HG02610 (cell line): ENCODE data around the gene ATP2B2.
"Not testable (repeated sequence)": the region's sequence is repeated elsewhere in the genome, so short reads cannot be mapped to it uniquely, and the experiment has no call there.

Source experiments
- ATAC-seq: cut with Tn5 transposase; IDR thresholded peaks from one replicate; pipeline ENCODE4 v1.9.1; 2021; ENCODE audit warnings: mild to moderate bottlenecking, moderate library complexity; ENCODE audit not compliant: unreplicated experiment

Gene ATP2B2

DNA sequence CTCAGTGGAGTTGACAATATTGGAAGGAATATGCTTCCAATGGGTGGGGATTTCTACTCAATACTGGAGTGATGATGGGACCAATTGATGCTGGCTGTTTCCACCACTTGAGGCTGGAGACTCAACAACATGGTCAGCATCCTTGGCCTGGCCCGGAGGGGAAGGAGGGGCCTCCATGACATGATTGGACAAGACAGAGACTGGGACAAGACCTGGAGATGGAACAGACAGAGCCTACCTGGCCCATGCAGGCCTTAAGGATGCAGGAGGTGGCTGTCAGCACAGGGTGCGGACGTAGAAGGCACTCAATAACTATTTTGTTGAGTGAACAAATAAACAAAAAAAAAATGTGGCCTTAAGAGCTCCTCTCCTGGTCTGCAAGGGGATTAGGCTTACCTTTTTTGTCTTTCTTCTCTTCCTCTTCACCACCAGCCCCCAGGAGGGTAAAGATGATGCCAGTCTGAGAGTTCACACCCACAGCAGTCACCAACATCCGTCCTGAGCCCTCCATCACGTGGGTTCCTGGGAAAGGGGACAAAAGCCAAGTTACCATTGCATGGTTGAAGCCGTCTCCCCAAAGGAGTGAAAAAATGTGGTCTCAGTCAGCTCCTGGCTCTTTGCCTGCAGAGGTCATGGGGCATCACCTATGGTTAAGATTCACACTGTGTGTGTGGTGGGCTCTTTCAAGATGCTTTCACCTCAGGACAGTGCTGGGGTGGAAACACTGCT lies 117.3 kb downstream of the ATP2B2 start:
- ATAC-seq: no peak

DNA sequence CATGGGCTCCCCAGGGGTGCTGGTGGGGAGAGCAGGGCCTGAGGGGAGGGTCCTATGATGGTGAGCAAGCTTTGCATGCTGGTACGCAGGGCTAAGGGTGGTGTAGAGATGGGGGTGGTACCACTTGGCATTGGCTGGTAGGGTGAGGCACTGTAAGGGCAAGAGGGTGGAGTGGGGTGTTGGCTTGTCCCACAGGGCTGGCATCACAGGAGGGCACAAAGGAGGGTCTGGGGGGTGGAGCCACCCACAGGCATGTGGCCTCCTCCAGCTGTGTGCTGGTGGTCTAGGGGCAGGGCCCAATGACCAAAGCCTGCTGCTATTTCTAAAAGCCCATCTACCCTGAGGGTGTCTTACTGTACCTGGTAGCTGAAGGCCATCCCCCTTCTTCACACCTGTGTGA lies 119.3 kb downstream of the ATP2B2 start:
- ATAC-seq: no peak

DNA sequence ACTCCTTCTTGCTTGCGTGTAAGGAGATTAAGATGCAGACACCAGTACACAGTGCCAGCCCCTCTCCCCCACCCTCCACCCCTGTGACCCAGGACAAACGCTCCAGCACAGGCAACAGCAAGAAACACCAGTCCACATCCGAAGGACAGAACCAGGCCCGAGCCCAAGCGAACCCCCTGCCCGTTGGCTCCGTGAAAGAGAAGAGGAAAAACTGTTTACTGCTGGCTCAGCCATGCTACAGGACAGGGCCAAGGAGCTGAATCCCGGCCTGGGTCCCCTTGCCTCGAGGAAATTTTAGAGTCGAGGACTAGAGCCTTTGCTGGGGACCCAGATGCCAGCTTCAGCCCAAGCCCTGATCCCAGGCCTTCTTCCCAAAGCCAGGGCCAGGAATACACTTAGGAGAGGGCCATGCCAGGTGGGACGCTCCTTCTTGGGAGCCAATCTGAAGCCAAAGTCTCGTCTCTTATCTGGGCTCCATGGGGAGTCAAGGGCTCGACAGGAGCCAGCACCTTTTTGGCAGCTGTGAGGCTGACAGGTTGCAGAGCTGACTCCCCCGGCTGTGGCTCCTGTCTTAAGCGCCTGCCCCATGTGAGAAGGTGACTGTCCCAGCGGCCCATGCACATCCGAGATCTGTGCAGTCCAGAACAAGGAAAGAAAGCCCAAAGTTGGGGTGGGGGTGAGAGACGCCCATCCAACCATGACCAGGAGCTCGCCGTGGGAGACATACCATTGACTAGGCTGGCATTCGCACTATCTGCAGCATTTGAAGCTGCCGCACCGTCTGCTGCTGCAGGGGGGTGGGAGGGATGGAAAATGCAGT lies 120.6 kb downstream of the ATP2B2 start:
- ATAC-seq: no peak

DNA sequence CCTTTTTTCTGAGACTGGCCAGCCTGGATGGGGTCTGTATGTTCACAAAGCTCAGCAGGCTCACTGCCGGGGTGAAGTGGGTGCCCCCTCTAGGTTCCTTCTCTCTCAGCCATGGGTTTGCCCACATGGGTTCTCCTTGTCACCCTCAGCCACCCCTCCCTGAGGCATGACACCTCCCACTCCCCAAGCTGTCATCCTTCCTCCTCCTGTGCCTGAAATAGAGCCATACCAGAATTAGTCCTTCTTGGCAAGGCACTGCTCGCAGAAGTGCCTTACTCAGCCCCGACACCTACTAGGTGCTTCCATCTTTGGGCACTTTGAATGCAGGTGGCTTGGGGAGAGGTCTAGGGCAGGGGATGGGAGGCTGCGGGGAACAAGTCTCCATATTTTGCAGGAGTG lies 121.5 kb downstream of the ATP2B2 start:
- no peak for ATAC-seq

DNA sequence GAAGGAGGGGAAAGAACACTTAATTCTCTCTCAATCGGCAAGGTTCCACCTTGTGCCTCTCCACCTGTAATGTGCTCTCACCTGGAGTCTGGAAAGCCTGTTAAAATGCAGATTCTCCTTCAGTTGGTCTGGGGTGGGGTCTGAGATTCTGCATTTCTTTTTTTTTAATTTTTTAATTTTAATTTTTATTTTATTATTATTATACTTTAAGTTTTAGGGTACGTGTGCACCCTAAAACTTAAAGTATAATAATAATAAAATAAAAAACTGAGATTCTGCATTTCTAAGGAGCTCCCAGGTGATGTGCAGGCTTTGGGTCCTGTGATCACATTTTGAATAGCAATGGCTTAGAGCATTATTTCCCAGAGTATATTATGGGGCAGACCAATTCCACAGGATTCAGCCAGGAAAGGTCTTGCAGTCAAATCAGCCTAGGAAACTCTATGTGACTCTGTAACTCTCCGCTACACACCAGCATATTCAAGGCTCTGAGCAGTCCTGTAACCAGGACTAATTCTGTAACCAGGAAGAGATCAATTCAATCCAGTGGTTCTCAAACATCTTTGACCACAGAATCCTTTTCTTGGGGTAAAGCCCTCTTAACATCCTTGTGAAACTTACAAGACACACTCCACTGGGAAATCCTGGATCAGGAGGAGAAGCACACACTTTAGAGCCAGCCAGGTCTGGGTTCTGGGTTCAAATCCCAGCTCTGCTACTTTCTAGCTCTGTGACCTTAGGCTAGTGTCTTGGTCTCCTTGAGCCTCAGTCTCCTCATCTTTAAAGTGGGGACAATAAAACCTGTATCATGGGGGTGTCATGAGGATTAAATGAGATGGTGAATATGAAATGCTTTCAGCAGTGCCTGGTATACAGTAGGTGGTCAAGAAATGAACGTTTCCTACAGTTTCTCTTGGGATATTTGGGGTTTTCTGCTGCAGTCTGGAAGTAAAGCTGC lies 122.2 kb downstream of the ATP2B2 start:
- ATAC-seq: no peak

DNA sequence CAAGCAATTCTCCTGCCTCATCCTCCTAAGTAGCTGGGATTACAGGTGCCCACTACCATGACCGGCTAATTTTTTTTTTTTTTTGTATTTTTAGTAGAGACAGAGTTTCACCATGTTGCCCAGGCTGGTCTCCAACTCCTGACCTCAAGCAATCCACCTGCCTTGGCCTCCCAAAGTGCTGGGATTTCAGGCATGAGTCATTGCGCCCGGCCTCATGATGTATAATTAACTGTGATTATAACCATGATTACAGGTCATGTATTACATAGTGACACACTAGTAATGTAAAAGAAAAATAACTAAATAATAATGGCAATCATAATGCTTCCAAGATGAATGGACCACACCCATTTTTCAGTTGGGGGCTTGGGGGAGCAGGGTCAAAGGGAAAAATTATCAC lies 122.9 kb downstream of the ATP2B2 start:
- not testable (repeated sequence) for ATAC-seq

DNA sequence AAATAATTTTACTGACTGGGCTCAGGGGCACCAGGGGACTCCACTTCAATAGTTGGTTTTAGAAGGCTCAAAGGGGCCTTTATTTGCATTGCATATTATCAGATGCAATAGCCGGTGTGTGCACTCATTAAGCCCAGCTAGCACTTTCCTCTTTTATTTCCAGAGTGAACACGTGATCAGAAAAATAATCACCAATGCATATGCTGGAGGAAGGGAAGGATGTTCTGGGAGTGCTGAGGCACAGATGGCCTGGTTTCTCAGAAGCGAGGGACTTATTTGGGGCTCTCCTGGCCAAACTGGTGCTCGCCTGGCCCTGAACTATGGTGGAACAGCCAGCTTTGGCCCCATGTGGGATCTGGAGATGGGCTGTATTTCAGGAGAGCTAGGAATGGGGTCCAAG lies 124.0 kb downstream of the ATP2B2 start:
- no peak for ATAC-seq

DNA sequence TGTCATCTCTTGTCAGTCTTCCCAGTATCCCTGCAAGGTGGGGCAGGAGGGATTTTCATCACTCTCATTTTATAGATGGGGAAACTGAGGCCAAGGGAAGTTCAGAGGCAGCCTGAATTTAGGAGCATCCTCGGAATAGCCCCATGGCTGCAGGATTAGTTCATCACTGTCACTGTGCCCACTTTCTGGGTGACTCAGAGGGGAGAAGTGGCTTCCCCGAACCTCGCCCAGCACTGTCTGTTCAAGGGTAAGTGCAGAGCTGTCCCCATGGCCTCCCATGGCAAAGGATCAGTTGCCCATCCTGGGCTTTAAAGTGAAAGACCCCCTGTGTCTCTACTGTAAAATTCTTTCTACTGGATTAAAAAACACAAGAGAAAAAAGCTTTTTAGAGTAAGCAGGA lies 124.5 kb downstream of the ATP2B2 start:
- no peak for ATAC-seq

DNA sequence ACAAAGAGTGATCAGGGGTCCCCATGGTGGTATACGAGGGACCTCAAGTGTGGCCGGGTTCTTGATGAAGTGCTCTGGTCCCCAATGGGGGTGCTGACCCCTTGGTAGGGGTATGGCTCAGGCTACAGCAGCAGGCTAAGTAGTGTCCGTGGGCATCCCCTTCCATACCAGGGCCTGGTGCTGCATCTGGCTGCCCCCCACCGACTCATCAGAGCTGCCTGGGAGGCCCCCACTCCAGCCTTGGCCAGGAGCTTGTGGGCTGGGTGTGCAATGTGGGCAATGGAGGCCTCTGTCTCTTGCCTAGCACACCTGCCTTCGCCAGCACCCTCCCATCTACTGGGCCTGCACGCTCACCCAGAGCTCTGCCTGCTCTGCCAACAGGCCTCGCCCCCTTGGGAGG lies 125.4 kb downstream of the ATP2B2 start:
- ATAC-seq: no peak

DNA sequence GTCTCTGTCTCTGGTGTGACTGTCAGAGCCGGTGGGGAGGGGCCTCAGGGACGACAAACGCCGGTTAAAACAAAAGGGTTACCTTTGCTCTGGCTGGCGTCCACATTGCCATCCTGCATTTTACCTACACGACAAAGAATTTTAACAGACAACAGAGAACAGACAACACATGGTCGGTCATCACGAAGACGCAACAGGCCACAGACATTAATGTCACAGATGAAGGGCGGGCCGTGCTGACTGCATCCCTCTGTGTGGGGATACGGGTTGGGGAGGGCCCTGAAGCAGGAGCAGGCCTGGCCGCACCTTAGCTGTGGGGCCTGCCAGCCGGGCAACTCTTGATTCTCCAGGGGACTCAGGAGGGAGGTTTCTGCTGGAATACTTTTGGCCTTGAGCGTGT lies 126.2 kb downstream of the ATP2B2 start:
- ATAC-seq: no peak

DNA sequence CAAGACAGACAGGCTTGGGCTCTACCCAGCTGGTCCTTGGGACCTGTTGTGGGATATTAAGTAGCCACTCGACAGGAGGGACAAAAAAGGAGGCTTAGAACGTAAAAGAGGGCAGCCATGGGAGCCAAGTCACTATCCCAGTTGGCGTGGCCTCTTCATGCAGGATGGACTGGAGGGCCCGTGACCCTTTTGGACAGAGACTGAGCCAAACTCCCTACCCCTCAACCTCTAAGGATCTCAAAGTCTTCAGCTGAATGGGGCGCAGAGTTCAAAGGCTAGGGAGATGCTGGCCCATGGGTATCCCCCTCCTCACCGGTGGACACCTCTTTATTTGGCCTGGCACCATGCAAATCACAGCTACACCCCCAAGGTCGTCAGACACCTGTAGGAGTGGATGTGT lies 126.6 kb downstream of the ATP2B2 start:
- ATAC-seq: no peak

DNA sequence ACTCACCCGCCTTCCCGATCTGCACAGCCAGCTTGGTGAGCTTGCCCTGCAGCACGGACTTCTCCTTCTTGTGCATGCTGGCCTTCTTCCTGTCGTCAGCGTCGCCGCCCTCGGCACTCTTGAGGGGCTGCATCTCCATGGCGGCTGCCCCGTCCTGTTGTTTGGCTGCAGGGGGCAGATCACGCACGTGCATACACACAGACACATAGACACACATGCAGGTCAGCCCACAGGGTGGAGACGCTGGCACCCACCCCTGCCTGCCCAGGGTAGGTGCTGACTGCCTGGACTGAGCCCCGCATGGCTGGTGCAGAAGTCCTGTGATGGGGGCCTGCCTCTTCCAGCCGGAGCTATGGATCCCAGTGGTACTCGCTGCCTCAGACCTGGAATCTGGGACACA lies 127.1 kb downstream of the ATP2B2 start:
- no peak for ATAC-seq

DNA sequence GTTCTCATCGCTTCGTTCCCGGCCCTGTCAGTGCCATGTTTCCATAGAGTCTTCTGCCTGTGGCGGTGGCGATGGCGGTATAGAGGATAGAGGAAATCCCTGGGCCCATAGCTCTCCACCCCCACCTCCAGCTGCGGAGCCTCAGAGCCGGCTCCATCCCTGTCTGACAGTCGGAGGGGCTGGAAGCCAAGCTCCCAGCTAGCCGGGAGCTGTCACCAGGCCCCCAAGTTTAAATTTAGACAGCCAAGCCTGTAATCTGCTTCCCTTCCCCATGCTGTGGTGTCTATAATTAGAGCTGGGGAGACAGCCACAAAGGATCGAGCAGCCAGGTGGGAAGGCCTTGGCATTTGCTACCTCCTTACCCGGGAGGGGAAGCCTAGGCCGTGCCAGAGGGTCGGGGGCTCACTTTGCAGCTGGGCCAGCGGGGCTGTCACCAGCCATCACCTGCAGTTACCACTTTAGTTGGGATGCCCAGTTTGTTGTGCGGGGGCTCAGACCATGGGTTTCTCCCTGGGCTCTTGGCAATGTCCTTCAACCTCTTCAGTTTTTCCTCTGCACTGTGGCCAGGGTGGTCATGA lies 128.1 kb downstream of the ATP2B2 start:
- ATAC-seq: no peak

DNA sequence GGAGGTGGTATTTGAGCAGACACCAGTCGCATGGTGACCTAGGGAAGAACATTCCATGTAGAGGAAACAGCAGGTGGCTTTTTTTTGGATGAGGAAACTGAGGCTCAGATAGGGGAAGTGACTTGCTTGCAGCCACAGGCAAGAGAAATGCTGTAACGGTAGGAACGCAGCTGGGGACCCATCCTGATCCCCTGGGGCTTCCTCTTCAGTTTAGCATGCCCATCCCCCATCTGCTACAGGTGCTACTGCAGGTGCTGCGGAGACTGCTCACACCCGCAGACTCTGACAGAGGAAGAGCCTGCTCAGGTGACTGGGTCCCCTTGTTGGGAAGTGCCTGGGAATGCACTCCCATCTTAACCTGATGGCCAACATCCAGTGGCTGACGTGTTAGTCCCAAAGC lies 129.0 kb downstream of the ATP2B2 start:
- ATAC-seq: no peak

DNA sequence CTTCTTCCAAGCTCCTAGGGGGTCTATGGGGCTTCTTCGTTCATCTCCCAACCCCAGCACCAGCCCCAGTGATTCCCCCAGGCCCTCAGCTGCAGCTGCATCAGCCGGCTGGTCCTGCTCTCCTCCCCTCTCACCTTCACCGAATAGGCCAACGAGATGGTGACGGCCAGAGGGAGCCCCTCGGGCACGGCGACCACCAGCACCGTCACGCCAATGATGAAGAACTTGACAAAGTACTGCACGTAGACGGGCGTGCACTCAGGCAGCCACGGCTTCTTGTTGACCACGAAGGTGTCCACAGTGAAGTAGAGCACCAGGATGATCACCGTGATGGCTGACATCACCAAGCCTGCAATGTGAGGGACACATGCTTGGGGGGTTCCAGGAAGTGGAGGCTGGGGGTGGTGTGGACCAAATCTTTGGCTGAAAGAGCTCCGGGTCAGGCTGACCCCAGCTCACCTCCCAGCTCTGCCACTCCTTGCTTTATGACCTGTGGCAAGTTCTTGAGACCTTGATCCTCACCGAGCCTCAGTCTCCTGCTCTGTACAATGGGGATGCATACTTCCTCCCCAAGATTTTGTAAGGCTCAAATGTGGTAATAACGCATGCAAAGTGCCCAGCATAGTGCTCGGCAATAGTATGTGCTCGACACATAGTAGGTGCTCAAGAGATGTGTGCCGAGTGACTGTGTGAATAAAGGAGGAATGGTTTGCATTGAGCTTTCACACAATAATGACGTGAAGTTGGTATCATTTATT lies 129.9 kb downstream of the ATP2B2 start:
- ATAC-seq: no peak

DNA sequence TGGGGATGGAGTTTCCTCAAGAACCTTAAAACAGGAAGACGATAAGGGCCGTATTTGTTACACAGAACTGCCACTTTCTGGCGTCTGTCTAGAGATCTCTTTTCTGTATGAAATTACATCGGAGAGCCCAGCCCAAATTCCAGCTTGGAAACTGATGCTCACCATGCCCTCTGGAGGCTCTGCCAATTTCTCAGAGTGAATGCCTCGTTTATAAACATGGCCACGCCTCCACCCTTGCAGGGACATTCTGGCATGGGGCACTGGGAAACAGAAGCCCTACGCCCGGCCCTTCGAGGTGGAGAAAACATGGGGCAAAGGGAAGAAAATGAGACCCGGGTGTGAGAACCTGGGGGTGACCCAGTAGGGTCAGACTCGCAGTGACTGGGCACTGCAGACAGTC lies 131.1 kb downstream of the ATP2B2 start:
- ATAC-seq: no peak

DNA sequence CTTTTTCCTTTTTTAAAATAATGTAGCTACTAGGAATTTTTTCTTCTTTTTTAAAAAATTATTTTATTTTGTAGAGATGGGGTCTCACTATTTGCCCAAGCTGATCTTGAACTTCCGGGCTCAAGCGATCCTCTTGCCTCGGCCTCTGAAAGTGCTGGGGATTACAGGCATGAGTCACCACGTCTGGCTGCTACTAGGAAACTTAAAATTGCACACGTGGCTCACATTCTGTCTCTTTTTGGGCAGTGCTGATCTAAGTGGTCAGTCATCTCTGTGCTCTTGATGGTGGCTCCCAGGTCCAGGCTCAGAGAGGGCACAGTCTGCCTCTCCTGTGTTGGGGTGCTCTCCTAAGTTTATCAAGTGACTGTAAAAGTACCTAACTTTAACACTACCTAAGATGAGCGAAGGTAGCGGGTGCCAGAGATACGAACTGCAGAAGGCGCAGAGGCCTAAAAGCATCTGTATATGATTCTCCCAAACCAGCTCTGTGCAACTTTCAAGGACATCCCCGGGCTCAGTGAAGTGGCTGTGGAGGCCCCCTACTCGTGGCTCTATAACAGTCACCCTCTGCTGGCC lies 131.6 kb downstream of the ATP2B2 start:
- ATAC-seq: no peak

DNA sequence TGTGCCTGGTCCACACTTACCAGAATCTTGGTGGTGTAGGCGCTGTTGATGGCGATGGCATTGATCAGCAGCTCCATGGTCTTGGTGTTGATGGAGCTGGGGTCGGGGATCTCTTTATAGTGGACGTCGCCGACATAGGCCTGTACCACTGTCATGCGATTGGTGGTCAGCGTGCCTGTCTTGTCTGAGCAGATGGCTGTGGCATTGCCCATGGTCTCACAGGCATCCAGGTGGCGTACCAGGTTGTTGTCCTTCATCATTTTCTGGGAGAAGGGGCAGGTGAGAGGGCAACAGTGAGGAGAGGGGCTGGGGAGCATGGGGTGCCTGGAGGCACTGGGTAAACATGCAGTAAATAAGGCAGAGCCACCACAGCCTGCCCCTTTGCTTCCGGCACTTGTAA lies 133.6 kb downstream of the ATP2B2 start:
- ATAC-seq: no peak

DNA sequence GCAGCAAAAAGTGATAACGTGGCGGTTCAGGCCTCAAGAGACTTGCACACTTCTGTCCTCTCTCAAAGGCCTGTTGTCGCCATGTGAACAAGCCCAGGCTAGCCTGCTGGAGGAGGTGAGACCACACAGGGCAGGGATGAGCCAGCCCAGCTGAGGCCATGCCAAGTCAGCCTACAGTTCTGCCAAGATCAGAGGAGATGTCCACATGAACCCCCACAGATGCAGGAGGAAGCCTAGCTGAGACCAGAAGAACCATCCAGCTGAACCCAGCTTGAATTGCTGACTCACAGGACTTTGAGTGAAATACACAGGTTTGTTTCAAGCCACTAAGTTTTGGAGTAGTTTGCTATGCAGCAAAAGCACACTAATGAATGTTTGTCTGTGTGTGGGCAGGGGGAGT lies 134.2 kb downstream of the ATP2B2 start:
- ATAC-seq: no peak

DNA sequence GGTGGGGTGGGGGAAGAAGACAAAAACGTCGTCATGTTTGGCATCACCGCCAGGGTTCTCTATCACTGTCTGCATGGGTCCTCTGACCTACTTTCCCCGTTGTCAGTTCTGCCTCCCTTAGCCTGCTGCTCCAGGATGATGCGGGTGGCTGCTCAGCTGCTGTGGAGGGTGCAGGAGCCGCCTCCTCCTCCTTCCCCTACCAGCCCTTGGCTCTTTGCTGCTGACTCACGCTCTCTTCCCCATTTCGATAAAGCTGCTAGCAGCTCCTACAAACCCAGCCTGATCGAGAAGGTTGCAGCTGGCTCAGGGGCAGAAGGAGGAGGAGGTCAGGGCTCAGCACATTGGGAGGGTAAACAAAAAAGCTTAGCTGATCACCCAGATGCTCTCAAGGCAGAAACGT lies 135.0 kb downstream of the ATP2B2 start:
- ATAC-seq: no peak
